Body of pancreas (tissue), 4 donors: Measurements from ENCODE around the gene DEFB126.
A peak's percentile ranks its signal among the peaks of the same experiment; 100 is the strongest.

Experiments used
- POLR2A ChIP-seq, 3 donors: fragments of 450-650 bp; IDR thresholded peaks; one replicate each; pipeline ENCODE4 v1.6.1; 2016; ENCODE audit warnings: antibody characterized with exemption in 3 of 3, mild to moderate bottlenecking in 2 of 3
- TF ChIP-seq, protein P1 (sequence below), 7 experiments: fragments of 450-650 bp in 4 of 7; fragments of 200-600 bp in 3 of 7; sonication (generic) in 3 of 7; IDR thresholded peaks; one replicate each; pipeline ENCODE4 v1.5.1; 2016 to 2019; ENCODE audit warnings: antibody characterized with exemption in 7 of 7

- TF ChIP-seq, protein P1, sequence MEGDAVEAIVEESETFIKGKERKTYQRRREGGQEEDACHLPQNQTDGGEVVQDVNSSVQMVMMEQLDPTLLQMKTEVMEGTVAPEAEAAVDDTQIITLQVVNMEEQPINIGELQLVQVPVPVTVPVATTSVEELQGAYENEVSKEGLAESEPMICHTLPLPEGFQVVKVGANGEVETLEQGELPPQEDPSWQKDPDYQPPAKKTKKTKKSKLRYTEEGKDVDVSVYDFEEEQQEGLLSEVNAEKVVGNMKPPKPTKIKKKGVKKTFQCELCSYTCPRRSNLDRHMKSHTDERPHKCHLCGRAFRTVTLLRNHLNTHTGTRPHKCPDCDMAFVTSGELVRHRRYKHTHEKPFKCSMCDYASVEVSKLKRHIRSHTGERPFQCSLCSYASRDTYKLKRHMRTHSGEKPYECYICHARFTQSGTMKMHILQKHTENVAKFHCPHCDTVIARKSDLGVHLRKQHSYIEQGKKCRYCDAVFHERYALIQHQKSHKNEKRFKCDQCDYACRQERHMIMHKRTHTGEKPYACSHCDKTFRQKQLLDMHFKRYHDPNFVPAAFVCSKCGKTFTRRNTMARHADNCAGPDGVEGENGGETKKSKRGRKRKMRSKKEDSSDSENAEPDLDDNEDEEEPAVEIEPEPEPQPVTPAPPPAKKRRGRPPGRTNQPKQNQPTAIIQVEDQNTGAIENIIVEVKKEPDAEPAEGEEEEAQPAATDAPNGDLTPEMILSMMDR (IDR thresholded peaks at IDR 0.05): peak in 2 of 7 experiments; percentile 4 to 10
- no peak for TF ChIP-seq POLR2A (IDR thresholded peaks at IDR 0.05)
Measured at GRCh38 chr20:137668-138490, 4.5 kb upstream of the DEFB126 start.
